A549 (cell line): Measurements from ENCODE around the gene MYH7B. TPM values are rescaled to one million over a fixed set of nuclear protein-coding genes. Genes with fewer than 3 reads are reported as not detected.

Experiments used
- ATAC-seq, 2 experiments: fragments of 200-7000 bp in 1 of 2; fragments of >200 bp in 1 of 2; cut with Nextera tagmentation in 1 of 2; cut with Tn5 transposase in 1 of 2; 3 replicates each; pipeline versions ENCODE4 v1.8.0 to v1.9.1; 2018 to 2020; ENCODE audit warnings: mild to moderate bottlenecking in 1 of 2, moderate library complexity in 1 of 2
- CTCF ChIA-PET: fragments of 300-600 bp; sonication (Branson Sonifier 250); formaldehyde crosslinking; extraction: SDS; loops from one replicate; lab custom pipeline; 2021; ENCODE audit warnings: antibody characterized with exemption, inconsistent platforms; lab: Yijun Ruan, JAX
- POLR2A ChIA-PET: fragments of 350-600 bp; formaldehyde crosslinking; extraction: SDS; loops from one replicate; lab custom pipeline; 2021; ENCODE audit warnings: antibody characterized with exemption, inconsistent platforms; lab: Yijun Ruan, JAX
- DNase-seq, 2 experiments: peaks; one replicate each; pipeline versions ENCODE4 v3.0.0 to v3.0.0-alpha.2; 2011 to 2016; ENCODE audit warnings: low read depth in 1 of 2, low spot score in 1 of 2
- FAIRE-seq: peaks from 2 replicates; lab custom pipeline; 2011; peaks lifted over from hg19 to GRCh38; lab: Jason Lieb, UNC
- H3K27ac ChIP-seq, 2 experiments: fragments of >200 bp; sonication (Bioruptor Twin); formaldehyde crosslinking; 3 replicates each; pipeline ENCODE4 v1.5.1; 2016 to 2017
- H3K4me1 ChIP-seq: fragments of >200 bp; sonication (Bioruptor Twin); formaldehyde crosslinking; 3 replicates; pipeline ENCODE4 v1.6.1; 2016
- H3K4me2 ChIP-seq: fragments of >200 bp; sonication (Bioruptor Twin); formaldehyde crosslinking; 3 replicates; pipeline ENCODE4 v1.6.1; 2016
- H3K4me3 ChIP-seq: fragments of >200 bp; sonication (Bioruptor Twin); formaldehyde crosslinking; 3 replicates; pipeline ENCODE4 v1.5.1; 2016
- H3K9me3 ChIP-seq: fragments of >200 bp; sonication (Bioruptor Twin); formaldehyde crosslinking; 3 replicates; pipeline ENCODE4 v1.6.1; 2016
- BHLHE40 ChIP-seq: IDR thresholded peaks from 2 replicates; pipeline ENCODE4 v1.6.1; 2012; ENCODE audit warnings: low read depth, low read length, inconsistent platforms
- CBX2 ChIP-seq: fragments of 200-600 bp; sonication (generic); IDR thresholded peaks from 2 replicates; pipeline ENCODE4 v1.6.1; 2016; ENCODE audit warnings: low read depth, mild to moderate bottlenecking, borderline replicate concordance
- CHD4 ChIP-seq: fragments of 200-600 bp; sonication (generic); IDR thresholded peaks from 2 replicates; pipeline ENCODE4 v1.6.1; 2016; ENCODE audit warnings: antibody characterized with exemption, mild to moderate bottlenecking, borderline replicate concordance
- CTCF ChIP-seq: fragments of >200 bp; sonication (Bioruptor Twin); formaldehyde crosslinking; IDR thresholded peaks from 3 replicates; pipeline ENCODE4 v1.5.1; 2016
- E2F6 ChIP-seq: IDR thresholded peaks from 2 replicates; pipeline ENCODE4 v1.6.1; 2012; ENCODE audit warnings: low read depth, borderline replicate concordance
- EHF ChIP-seq: fragments of 250-450 bp; sonication (Bioruptor Pico); IDR thresholded peaks from 2 replicates; pipeline ENCODE4 v1.5.0; 2020; ENCODE audit warnings: mild to moderate bottlenecking
- EHMT2 ChIP-seq: fragments of 200-600 bp; sonication (generic); IDR thresholded peaks from 2 replicates; pipeline ENCODE4 v1.6.1; 2016; ENCODE audit warnings: antibody characterized with exemption, low read depth, mild to moderate bottlenecking, moderate library complexity
- ELK1 ChIP-seq: fragments of 150-350 bp; IDR thresholded peaks from 2 replicates; pipeline ENCODE4 v1.6.1; 2014; ENCODE audit warnings: low read depth, mild to moderate bottlenecking, low read length
- EP300 ChIP-seq, 2 experiments: fragments of >200 bp; sonication (Bioruptor Twin); formaldehyde crosslinking; IDR thresholded peaks; 2 replicates in 1 of 2; 3 replicates in 1 of 2; pipeline ENCODE4 v1.6.1; 2016 to 2017
- FOSL2 ChIP-seq, 2 experiments: fragments of 450-650 bp in 1 of 2; fragments of >200 bp in 1 of 2; sonication (Bioruptor Twin) in 1 of 2; formaldehyde crosslinking; IDR thresholded peaks; 2 replicates each; pipeline versions ENCODE4 v1.5.0 to v1.6.1; 2016 to 2020; ENCODE audit warnings: mild to moderate bottlenecking in 1 of 2, moderate library complexity in 1 of 2
- HDAC2 ChIP-seq: fragments of 200-600 bp; sonication (generic); IDR thresholded peaks from 2 replicates; pipeline ENCODE4 v1.6.1; 2016
- HMGXB4 ChIP-seq: fragments of 250-450 bp; sonication (Bioruptor Pico); IDR thresholded peaks from 2 replicates; pipeline ENCODE4 v1.5.0; 2021; ENCODE audit warnings: mild to moderate bottlenecking, moderate library complexity, borderline replicate concordance
- HOXA7 ChIP-seq: fragments of 250-450 bp; sonication (Bioruptor Pico); IDR thresholded peaks from 2 replicates; pipeline ENCODE4 v1.5.0; 2020; ENCODE audit warnings: mild to moderate bottlenecking, moderate library complexity
- HOXB13 ChIP-seq: fragments of 250-450 bp; sonication (Bioruptor Pico); IDR thresholded peaks from 2 replicates; pipeline ENCODE4 v1.5.0; 2020; ENCODE audit warnings: low read depth, mild to moderate bottlenecking, moderate library complexity
- KDM5A ChIP-seq: fragments of 200-600 bp; sonication (generic); IDR thresholded peaks from 2 replicates; pipeline ENCODE4 v1.6.1; 2016; ENCODE audit warnings: antibody characterized with exemption, mild to moderate bottlenecking
- MAFK ChIP-seq: fragments of 450-650 bp; IDR thresholded peaks from 2 replicates; pipeline ENCODE4 v1.6.1; 2014; ENCODE audit not compliant: partially characterized antibody
- MYC ChIP-seq: IDR thresholded peaks from 2 replicates; pipeline ENCODE4 v1.6.1; 2012; ENCODE audit warnings: mild to moderate bottlenecking, inconsistent platforms, low read length, improper control_type of control experiment, borderline replicate concordance
- NR3C1 ChIP-seq: fragments of >200 bp; sonication (Bioruptor Twin); formaldehyde crosslinking; IDR thresholded peaks from 3 replicates; pipeline ENCODE4 v1.6.1; 2017
- PBX3 ChIP-seq: IDR thresholded peaks from 2 replicates; pipeline ENCODE4 v1.6.1; 2012
- RCOR1 ChIP-seq: fragments of 150-350 bp; IDR thresholded peaks from 2 replicates; pipeline ENCODE4 v1.6.1; 2014; ENCODE audit warnings: antibody characterized with exemption, low read length, low read depth
- RFX5 ChIP-seq: fragments of 450-650 bp; IDR thresholded peaks from 2 replicates; pipeline ENCODE4 v1.7.1; 2014; ENCODE audit warnings: antibody characterized with exemption, mild to moderate bottlenecking, moderate library complexity
- SMC3 ChIP-seq: fragments of >200 bp; sonication (Bioruptor Twin); formaldehyde crosslinking; IDR thresholded peaks from 3 replicates; pipeline ENCODE4 v1.6.1; 2018; ENCODE audit warnings: inconsistent platforms
- USF2 ChIP-seq: fragments of 450-650 bp; IDR thresholded peaks from 2 replicates; pipeline ENCODE4 v1.6.1; 2014; ENCODE audit warnings: antibody characterized with exemption
- ZNF302 ChIP-seq: fragments of 250-450 bp; sonication (Bioruptor Pico); IDR thresholded peaks from 2 replicates; pipeline ENCODE4 v1.9.0; 2021; ENCODE audit warnings: inconsistent platforms, mild to moderate bottlenecking, moderate library complexity
- WGBS: methylation state at CpG from one replicate; pipeline ENCODE4 v1.1.6; 2017; ENCODE audit errors: missing lambda C conversion rate; 5-methylcytosine and 5-hydroxymethylcytosine counted together
- polyA plus RNA-seq, 4 experiments: library from polyadenylated mRNA; depleted of rRNA in 3 of 4; stranded (reverse); fragments of >200 nt; fragmentation: RNase III in 1 of 4; extraction: RNeasy Plus Mini Kit Qiagen cat#74134 plus additional on column Dnase treatment in 1 of 4; gene quantifications; 2 replicates in 3 of 4; 3 replicates in 1 of 4; pipeline ENCODE4 v1.2.3, GENCODE V29; 2011 to 2017

The MYH7B gene
- polyA plus RNA-seq, 2 of the 4 experiments (the other 2 are of a cell fraction), result 0.03 to 0.23 TPM

GRCh38 chr20:34926581-34926980 is 29.1 kb upstream of the MYH7B start:
- CTCF ChIA-PET, result interaction anchor here (1.0 to 1.4 kb wide), 2 partner anchors 52 to 511 kb away, joined by 3 read pairs; no protein-coding TSS in a partner anchor
- Histone ChIP-seq H3K4me2 (no peak overlapping the region), H3K4me3 (no peak overlapping the region), H3K27ac (no peak overlapping the region), H3K9me3 (peaks cover 8% of the 10 kb centered on the region; the same call in 2 of the 3 replicates), H3K4me1 (peaks cover 16% of the 10 kb centered on the region)
- no peak for DNase-seq
- 88% methylated on average over 1 of the region's 1 CpG for WGBS
- ATAC-seq, result no peak
- FAIRE-seq, result no peak
- TF ChIP-seq HOXB13 (CRISPR knock-in tag) (no peak), SMC3 (no peak), EHMT2 (no peak), HOXA7 (CRISPR knock-in tag) (no peak), CBX2 (no peak), ELK1 (no peak), HMGXB4 (CRISPR knock-in tag) (no peak), MAFK (no peak), BHLHE40 (no peak), USF2 (no peak), RCOR1 (no peak), ZNF302 (no peak), CHD4 (no peak), EHF (CRISPR knock-in tag) (no peak), EP300 (IDR thresholded peaks at IDR 0.05) (no peak), PBX3 (no peak), NR3C1 (no peak)
- POLR2A ChIA-PET, result no interaction called here

GRCh38 chr20:34927736-34928135 is 27.9 kb upstream of the MYH7B start:
- DNase-seq (no peak), FAIRE-seq (no peak), ATAC-seq (no peak)
- WGBS, result 92% methylated on average over 1 of the region's 1 CpG
- Histone ChIP-seq H3K27ac (no peak overlapping the region), H3K4me1 (peaks cover 7% of the 10 kb centered on the region), H3K4me2 (no peak overlapping the region), H3K9me3 (peaks cover 8% of the 10 kb centered on the region; the same call in 2 of the 3 replicates), H3K4me3 (no peak overlapping the region)
- ChIA-PET POLR2A (no interaction called here), CTCF (interaction anchor here (1.0 kb wide), 1 partner anchor 510 kb away, joined by 3 read pairs; no protein-coding TSS in a partner anchor)
- TF ChIP-seq E2F6 (no peak), ELK1 (no peak), ZNF302 (no peak), NR3C1 (no peak), KDM5A (no peak), EP300 (IDR thresholded peaks at IDR 0.05) (no peak), HDAC2 (no peak), RFX5 (no peak), EHF (CRISPR knock-in tag) (no peak), FOSL2 (IDR thresholded peaks at IDR 0.05) (no peak), FOSL2 (CRISPR knock-in tag; IDR thresholded peaks at IDR 0.05) (no peak), MAFK (no peak), EHMT2 (no peak), MYC (no peak), CTCF (no peak)
